Suprapubic skin (tissue), 4 donors: ENCODE data around the gene STN1. TPM values are rescaled to one million over a fixed set of nuclear protein-coding genes. Genes with fewer than 3 reads are reported as not detected.

ENCODE experiments used
- DNase-seq, 2 donors: peaks; one replicate each; pipeline ENCODE4 v3.0.0-alpha.2; 2019; ENCODE audit warnings: low spot score in 2 of 2
- H3K27ac ChIP-seq: fragments of 200-600 bp; sonication (generic); one replicate; pipeline ENCODE4 v1.5.1; 2019
- H3K27me3 ChIP-seq: fragments of 200-600 bp; sonication (generic); one replicate; pipeline ENCODE4 v1.5.1; 2019
- H3K36me3 ChIP-seq: fragments of 200-600 bp; sonication (generic); one replicate; pipeline ENCODE4 v1.5.1; 2019
- H3K4me1 ChIP-seq: fragments of 200-600 bp; sonication (generic); one replicate; pipeline ENCODE4 v1.5.1; 2019
- H3K4me3 ChIP-seq: fragments of 200-600 bp; sonication (generic); one replicate; pipeline ENCODE4 v1.5.1; 2019; ENCODE audit warnings: mild to moderate bottlenecking
- H3K9me3 ChIP-seq: fragments of 200-600 bp; sonication (generic); one replicate; pipeline ENCODE4 v1.5.1; 2019
- CTCF ChIP-seq, 2 donors: fragments of 200-600 bp in 1 of 2; fragments of 450-650 bp in 1 of 2; sonication (generic) in 1 of 2; IDR thresholded peaks; one replicate each; pipeline ENCODE4 v1.5.1; 2016 to 2019; ENCODE audit warnings: antibody characterized with exemption in 2 of 2, mild to moderate bottlenecking in 1 of 2, moderate library complexity in 1 of 2
- EP300 ChIP-seq: sonication (generic); formaldehyde crosslinking; IDR thresholded peaks from one replicate; pipeline ENCODE4 v1.6.1; 2017; ENCODE audit warnings: antibody characterized with exemption
- POLR2A ChIP-seq, 2 donors: fragments of 450-650 bp; IDR thresholded peaks; one replicate each; pipeline ENCODE4 v1.6.1; 2017; ENCODE audit warnings: antibody characterized with exemption in 2 of 2, mild to moderate bottlenecking in 2 of 2, moderate library complexity in 2 of 2
- POLR2AphosphoS5 ChIP-seq, 3 donors: sonication (generic); formaldehyde crosslinking; IDR thresholded peaks; one replicate each; pipeline ENCODE4 v1.6.1; 2017; ENCODE audit warnings: antibody characterized with exemption in 3 of 3
- WGBS: methylation state at CpG from one replicate; pipeline ENCODE4 v1.1.5; 2018; 5-methylcytosine and 5-hydroxymethylcytosine counted together
- total RNA-seq, 4 donors: library from RNA; depleted of rRNA; stranded (reverse); fragments of >200 nt; gene quantifications; one replicate each; pipeline ENCODE4 v1.1.0, GENCODE V29; 2016

The STN1 gene
- total RNA-seq = 10 to 100 TPM; 13.8 to 24.8 (median 22.9) TPM

GRCh38 chr10:103918053-103918846 is at the start of gene STN1:
Gene STN1, minus strand, starts transcription at chr10:103918184. Its CDS starts 590 bp downstream, at chr10:103917594.
- Histone ChIP-seq H3K27ac (peak within 1 kb of the TSS; percentile 95), H3K4me1 (peaks cover 39% of the 10 kb centered on the region), H3K27me3 (no peaks in the 10 kb centered on the region), H3K9me3 (no peaks in the 10 kb centered on the region), H3K4me3 (peak within 1 kb of the TSS; percentile 60), H3K36me3 (no peaks in the 10 kb centered on the region)
- WGBS = 2% methylated on average over 17 of the region's 53 CpGs
- peak in 2 of 3 donors; percentile 58 to 63 for TF ChIP-seq POLR2AphosphoS5 (IDR thresholded peaks at IDR 0.05)
- TF ChIP-seq CTCF (IDR thresholded peaks at IDR 0.05) = peak in 1 of 2 donors; percentile 9
- no peak for TF ChIP-seq EP300
- peak; percentile 45 to 80 for TF ChIP-seq POLR2A (IDR thresholded peaks at IDR 0.05)
- DNase-seq = peak; percentile 98

DNA sequence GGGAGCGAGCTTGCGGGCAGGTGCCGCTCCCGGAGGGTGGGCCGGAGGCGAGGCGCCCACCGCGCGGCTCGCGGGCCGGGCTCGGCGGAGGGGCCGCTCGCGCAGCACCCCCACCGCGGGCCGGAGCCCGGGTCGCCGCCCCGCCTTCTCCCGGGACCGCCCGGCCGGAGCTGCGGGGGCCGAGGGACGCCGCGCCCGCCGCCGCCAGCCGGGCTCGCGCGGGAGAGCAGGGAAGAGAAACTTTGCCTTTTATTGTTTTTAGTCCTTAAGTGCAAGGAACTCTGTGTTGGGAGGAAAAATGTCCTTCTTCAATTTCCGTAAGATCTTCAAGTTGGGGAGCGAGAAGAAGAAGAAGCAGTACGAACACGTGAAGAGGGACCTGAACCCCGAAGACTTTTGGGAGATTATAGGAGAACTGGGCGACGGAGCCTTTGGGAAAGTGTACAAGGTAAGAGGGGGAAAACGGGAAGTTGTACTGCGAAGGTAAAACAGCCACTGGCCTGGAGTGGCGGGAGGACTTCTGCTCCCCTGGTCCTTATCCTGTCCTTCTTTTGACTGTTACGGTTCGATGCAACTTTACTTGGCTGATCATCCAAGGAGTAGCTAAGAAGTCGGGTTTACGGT is 49.6 kb upstream of the STN1 start:
- 0% methylated on average over 21 of the region's 55 CpGs for whole genome bisulfite sequencing
- TF ChIP-seq CTCF (IDR thresholded peaks at IDR 0.05) = no peak
- TF ChIP-seq EP300 = no peak
- TF ChIP-seq POLR2A (IDR thresholded peaks at IDR 0.05) = no peak
- no peak for TF ChIP-seq POLR2AphosphoS5 (IDR thresholded peaks at IDR 0.05)
- no peak for DNase-seq

DNA sequence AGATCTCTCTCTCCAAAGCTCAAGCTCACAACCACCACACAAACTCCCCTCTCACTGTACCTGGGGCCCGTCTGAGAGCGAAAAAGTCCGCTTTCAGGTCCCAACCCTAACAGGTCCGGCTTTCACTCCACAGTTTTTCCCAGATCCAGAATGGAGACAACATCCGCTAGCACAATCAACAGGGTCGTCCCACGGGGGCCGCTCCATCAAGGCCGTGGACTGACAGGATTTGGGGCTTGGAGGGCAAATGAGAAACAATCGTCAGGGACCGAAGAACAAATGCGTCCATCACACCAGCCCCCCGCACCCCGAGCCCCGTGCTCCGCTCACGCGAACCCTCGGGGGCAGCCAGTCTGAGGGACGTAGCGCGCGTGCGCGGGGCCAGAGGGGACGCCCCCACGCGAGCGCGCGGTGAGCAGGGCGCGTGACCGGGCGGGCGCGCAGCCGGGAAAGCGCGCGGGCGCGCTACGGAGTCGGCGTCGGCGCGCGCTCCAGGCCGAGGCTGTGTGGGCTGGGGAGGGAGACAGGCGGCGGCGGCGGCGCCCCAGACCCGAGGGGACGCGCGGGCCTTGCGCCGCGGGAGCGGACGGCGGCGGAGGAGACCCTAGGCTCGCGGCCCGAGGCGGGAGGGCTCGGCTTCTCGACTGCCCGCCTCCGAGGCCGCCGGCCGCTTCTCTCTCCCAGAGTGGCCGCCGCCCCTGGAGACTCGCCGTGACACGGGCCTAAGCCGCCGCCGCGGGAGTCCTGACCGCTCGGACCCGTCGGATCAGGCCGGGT is 48.9 kb upstream of the STN1 start, which contains the start of gene SLK:
Gene SLK, plus strand, starts transcription at position 470 of the 777 bp plus-strand sequence. CDS start 606 bp downstream, outside the sequence.
- no peaks in the 10 kb centered on the region for H3K27me3 ChIP-seq
- H3K36me3 ChIP-seq = no peaks in the 10 kb centered on the region
- TF ChIP-seq POLR2A (IDR thresholded peaks at IDR 0.05) (peak; percentile 83 to 94), EP300 (no peak)
- DNase-seq = peak; percentile 83 to 88
- H3K4me3 ChIP-seq = peak within 1 kb of the TSS; percentile 97
- WGBS = 0% methylated on average over 6 of the region's 92 CpGs
- peak within 1 kb of the TSS; percentile 100 for H3K27ac ChIP-seq
- no peaks in the 10 kb centered on the region for H3K9me3 ChIP-seq
- H3K4me1 ChIP-seq = peaks cover 37% of the 10 kb centered on the region

More for the DNA sequence above, 49.6 kb upstream of the STN1 start:
- Histone ChIP-seq H3K27ac (peak overlapping the region; percentile 100), H3K9me3 (no peaks in the 10 kb centered on the region), H3K36me3 (no peaks in the 10 kb centered on the region), H3K27me3 (no peaks in the 10 kb centered on the region), H3K4me1 (peaks cover 43% of the 10 kb centered on the region), H3K4me3 (peak overlapping the region; percentile 97)

- TF ChIP-seq POLR2AphosphoS5 (IDR thresholded peaks at IDR 0.05) = no peak
- no peak for TF ChIP-seq POLR2A (IDR thresholded peaks at IDR 0.05)
- no peak for TF ChIP-seq EP300
- no peak for TF ChIP-seq CTCF (IDR thresholded peaks at IDR 0.05)
- no peak overlapping the region for H3K4me3 ChIP-seq
- no peaks in the 10 kb centered on the region for H3K9me3 ChIP-seq
- DNase-seq = no peak
- H3K27ac ChIP-seq = no peak overlapping the region
- H3K27me3 ChIP-seq = no peaks in the 10 kb centered on the region
- H3K4me1 ChIP-seq = no peaks in the 10 kb centered on the region
- H3K36me3 ChIP-seq = no peaks in the 10 kb centered on the region
- WGBS = 84% methylated on average over 3 of the region's 3 CpGs
These were observed 42.1 kb upstream of the STN1 start for GRCh38 chr10:103960103-103960502.

GRCh38 chr10:103958996-103959395 is 41.0 kb upstream of the STN1 start:
- Histone ChIP-seq H3K27me3 (no peaks in the 10 kb centered on the region), H3K4me1 (no peaks in the 10 kb centered on the region), H3K4me3 (no peak overlapping the region), H3K36me3 (no peaks in the 10 kb centered on the region), H3K9me3 (no peaks in the 10 kb centered on the region), H3K27ac (no peak overlapping the region)
- TF ChIP-seq POLR2AphosphoS5 (IDR thresholded peaks at IDR 0.05) (no peak), EP300 (no peak), POLR2A (IDR thresholded peaks at IDR 0.05) (no peak), CTCF (IDR thresholded peaks at IDR 0.05) (no peak)
- DNase-seq = no peak
- 78% methylated on average over 2 of the region's 2 CpGs for WGBS
